Right lobe of liver (tissue), 6 donors: Measurements from ENCODE around the gene KDM1B. TPM values are rescaled to one million over a fixed set of nuclear protein-coding genes. Genes with fewer than 3 reads are reported as not detected.

ENCODE experiments used
- ATAC-seq, 4 donors: fragments of 200-7000 bp; cut with Tn5 transposase; one replicate each; pipeline ENCODE4 v1.9.1; 2020; ENCODE audit warnings: mild to moderate bottlenecking in 4 of 4, moderate library complexity in 4 of 4
- DNase-seq, 3 donors: peaks; one replicate each; pipeline ENCODE4 v3.0.0-alpha.2; 2020
- H3K27ac ChIP-seq, 3 donors: fragments of 200-600 bp; one replicate each; pipeline ENCODE4 v1.8.0; 2022
- H3K27me3 ChIP-seq, 2 donors: fragments of 200-600 bp; one replicate each; pipeline ENCODE4 v1.8.0; 2022
- H3K36me3 ChIP-seq, 4 donors: fragments of 200-600 bp; sonication (generic) in 1 of 4; one replicate each; pipeline versions ENCODE4 v1.5.1 to v1.8.0; 2017 to 2022; ENCODE audit warnings: control low read depth in 1 of 4
- H3K4me1 ChIP-seq, 4 donors: fragments of 200-600 bp; sonication (generic) in 1 of 4; one replicate each; pipeline versions ENCODE4 v1.5.1 to v1.8.0; 2017 to 2022; ENCODE audit warnings: control low read depth in 1 of 4
- H3K4me3 ChIP-seq, 3 donors: fragments of 200-600 bp; one replicate each; pipeline ENCODE4 v1.8.0; 2022
- H3K9me3 ChIP-seq, 4 donors: fragments of 200-600 bp; sonication (generic) in 1 of 4; one replicate each; pipeline versions ENCODE4 v1.5.1 to v1.8.0; 2017 to 2022; ENCODE audit warnings: control low read depth in 1 of 4
- CTCF ChIP-seq, 4 donors: fragments of 200-600 bp in 3 of 4; fragments of 450-650 bp in 1 of 4; IDR thresholded peaks; one replicate each; pipeline versions ENCODE4 v1.5.1 to v1.8.0; 2016 to 2022; ENCODE audit warnings: antibody characterized with exemption in 4 of 4, mild to moderate bottlenecking in 2 of 4
- POLR2A ChIP-seq: fragments of 450-650 bp; IDR thresholded peaks from one replicate; pipeline ENCODE4 v1.6.1; 2017; ENCODE audit warnings: antibody characterized with exemption, mild to moderate bottlenecking
- WGBS: methylation state at CpG from one replicate; pipeline ENCODE4 v1.1.6; 2018; ENCODE audit warnings: low coverage, low lambda C conversion rate; ENCODE audit not compliant: insufficient coverage; ENCODE audit errors: missing lambda C conversion rate; 5-methylcytosine and 5-hydroxymethylcytosine counted together
- intact Hi-C, 2 donors: fragments of 100-400 bp; cut with DNase I; formaldehyde crosslinking; loops; one replicate each; pipeline versions ENCODE4 v1.11.2 to v1.14.1; 2022
- total RNA-seq, 6 experiments: library from RNA; depleted of rRNA in 2 of 6; stranded (reverse); fragments of >200 nt in 2 of 6; fragmentation: NEBNext Ultra II Directional in 3 of 6; extraction: Animal tissue kit (Norgen Biotek cat#: 25700) in 3 of 6; gene quantifications; one replicate each; pipeline versions ENCODE4 v1.1.0 to v1.2.4, GENCODE V29; 2016 to 2023
- donor health status: DM: no; HTN: yes; CAD: no.
- donor health status: DM: no; HTN: no; CAD: no.
- donor health status: DM: no; HTN: no; CAD: no.
- donor health status: DM: no; HTN: yes; CAD: no.
- donor health status: DM: no; HTN: yes; CAD: no.

Gene KDM1B
- total RNA-seq, 6 experiments from 2014 or later, result 5.0 to 12.1 (median 9.3) TPM

DNA sequence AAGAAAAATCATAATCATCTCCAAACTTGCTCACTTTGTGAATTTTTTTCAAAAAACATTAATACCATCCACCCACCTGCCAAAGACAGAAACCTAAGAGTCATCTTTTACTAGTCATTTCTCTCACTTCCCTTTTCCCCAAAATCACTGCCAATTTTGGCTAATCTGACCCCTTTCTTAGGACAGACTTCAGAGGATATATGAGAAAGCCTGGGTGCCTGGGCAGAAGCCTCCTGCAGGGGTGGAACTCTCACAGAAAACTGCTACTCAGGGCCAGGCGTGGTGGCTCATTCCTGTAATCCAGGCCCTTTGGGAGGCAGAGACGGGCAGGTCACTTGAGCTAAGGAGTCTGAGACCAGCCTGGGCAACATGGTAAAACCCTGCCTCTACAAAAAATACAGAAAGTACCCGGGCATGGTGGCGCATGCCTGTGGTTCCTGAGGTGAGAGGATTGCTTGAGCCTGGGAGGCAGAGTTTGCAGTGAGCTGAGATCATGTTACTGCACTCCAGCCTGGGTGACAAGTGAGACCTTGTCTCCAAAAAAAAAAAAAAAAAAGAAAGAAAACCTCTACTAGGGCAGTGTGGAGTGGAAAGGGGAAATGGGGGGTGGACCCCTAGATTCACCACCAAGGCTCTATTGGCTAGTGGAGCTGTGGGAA, 105.4 kb downstream of the KDM1B start:
- Histone ChIP-seq H3K27me3 (no peaks in the 10 kb centered on the region), H3K36me3 (peaks cover 0 to 15% (median 3%) of the 10 kb centered on the region in 4 donors), H3K27ac (no peak overlapping the region), H3K4me3 (no peak overlapping the region), H3K9me3 (no peaks in the 10 kb centered on the region), H3K4me1 (peaks cover 0 to 9% (median 2%) of the 10 kb centered on the region in 4 donors)
- no peak for TF ChIP-seq POLR2A
- no peak for DNase-seq
- intact Hi-C loops, result no loop called here
- WGBS, result 59% methylated on average over 3 of the region's 4 CpGs
- no peak for ATAC-seq

DNA sequence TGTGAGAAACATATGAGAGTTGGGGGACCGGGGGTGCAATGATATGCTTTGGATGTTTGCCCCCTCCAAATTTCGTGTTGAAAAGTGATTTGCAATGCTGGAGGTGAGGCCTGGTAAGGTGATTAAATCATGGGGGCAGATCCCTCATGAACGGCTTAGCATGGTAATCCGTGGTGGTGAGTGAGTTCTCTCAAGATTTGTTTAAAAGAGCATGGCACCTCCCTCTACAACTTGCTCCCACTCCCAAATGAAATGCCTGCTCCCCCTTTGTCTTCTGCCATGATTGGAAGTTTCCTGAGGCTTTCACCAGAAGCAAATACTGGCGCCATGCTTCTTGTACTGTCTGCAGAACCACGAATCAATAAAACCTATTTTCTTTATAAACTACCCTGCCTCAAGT, 106.7 kb downstream of the KDM1B start:
- Histone ChIP-seq H3K27me3 (no peaks in the 10 kb centered on the region), H3K4me1 (peaks cover 0 to 9% (median 2%) of the 10 kb centered on the region in 4 donors), H3K4me3 (no peak overlapping the region), H3K36me3 (peaks cover 0 to 9% (median 1%) of the 10 kb centered on the region in 4 donors), H3K9me3 (no peaks in the 10 kb centered on the region), H3K27ac (no peak overlapping the region)
- DNase-seq (no peak), ATAC-seq (no peak)
- WGBS, result 80% methylated on average over 6 of the region's 6 CpGs
- TF ChIP-seq POLR2A, result no peak
- TF ChIP-seq CTCF (IDR thresholded peaks at IDR 0.05), result no peak
- intact Hi-C loops, result no loop called here

- ATAC-seq (peak in 1 of 4 donors; percentile 9), DNase-seq (no peak)
- Histone ChIP-seq H3K36me3 (peaks cover 0 to under 1% (median 0%) of the 10 kb centered on the region in 4 donors), H3K27me3 (no peaks in the 10 kb centered on the region), H3K4me3 (peak overlapping the region; percentile 83 to 87 (median 84)), H3K9me3 (no peaks in the 10 kb centered on the region), H3K4me1 (peaks cover 0 to 9% (median 2%) of the 10 kb centered on the region in 4 donors), H3K27ac (peak overlapping the region in 2 of 3 donors; percentile 93 to 96)
- TF ChIP-seq CTCF (IDR thresholded peaks at IDR 0.05) (no peak), POLR2A (no peak)
- 7% methylated on average over 18 of the region's 18 CpGs for WGBS
- intact Hi-C loops, result no loop called here
Measured at GRCh38 chr6:18262702-18263417, 107.6 kb downstream of the KDM1B start.

GRCh38 chr6:18263418-18264218, 108.4 kb downstream of the KDM1B start:
- H3K4me3 ChIP-seq, result peak overlapping the region; percentile 83 to 87 (median 84)
- H3K27me3 ChIP-seq, result no peaks in the 10 kb centered on the region
- H3K36me3 ChIP-seq, result no peaks in the 10 kb centered on the region
- no peaks in the 10 kb centered on the region for H3K9me3 ChIP-seq
- TF ChIP-seq CTCF (IDR thresholded peaks at IDR 0.05), result no peak
- H3K27ac ChIP-seq, result peak overlapping the region; percentile 93 to 96 (median 94)
- WGBS, result under 1% methylated on average over 28 of the region's 50 CpGs
- intact Hi-C loops, result no loop called here
- peak in 2 of 3 donors; percentile 52 to 81 for DNase-seq
- peak in 1 of 4 donors; percentile 28 for ATAC-seq
- peaks cover 0 to 9% (median 2%) of the 10 kb centered on the region in 4 donors for H3K4me1 ChIP-seq
